Measurements from ENCODE around the gene CTNNA3. TPM values are rescaled to one million over a fixed set of nuclear protein-coding genes. Genes with fewer than 3 reads are reported as not detected.

The CTNNA3 gene
- total RNA-seq, 1 donor from 2014 or later = 6.9 TPM

- DNase-seq (ENCODE audit: low read depth) = no peak
Measured at GRCh38 chr10:66326876-66327275, 1369.1 kb downstream of the CTNNA3 start.

- DNase-seq (ENCODE audit: low read depth) = no peak
Measured at GRCh38 chr10:66322777-66323176, 1373.2 kb downstream of the CTNNA3 start.

- DNase-seq (ENCODE audit: low read depth) = peak; percentile 4
Measured at GRCh38 chr10:66321723-66322665, 1374.0 kb downstream of the CTNNA3 start.

GRCh38 chr10:66318761-66319160 is 1377.2 kb downstream of the CTNNA3 start:
- DNase-seq (ENCODE audit: low read depth) = no peak

GRCh38 chr10:66307826-66308225 is 1388.2 kb downstream of the CTNNA3 start:
- DNase-seq (ENCODE audit: low read depth) = no peak

- DNase-seq (ENCODE audit: low read depth) = no peak
Measured at GRCh38 chr10:66301078-66301477, 1394.9 kb downstream of the CTNNA3 start.

GRCh38 chr10:66295602-66296001 is 1400.4 kb downstream of the CTNNA3 start:
- DNase-seq (ENCODE audit: low read depth) = no peak

- DNase-seq (ENCODE audit: low read depth) = no peak
Measured at GRCh38 chr10:66294538-66294937, 1401.5 kb downstream of the CTNNA3 start.

- no peak for DNase-seq (ENCODE audit: low read depth)
Measured at GRCh38 chr10:66292922-66293321, 1403.1 kb downstream of the CTNNA3 start.

GRCh38 chr10:66292456-66292855 is 1403.5 kb downstream of the CTNNA3 start:
- no peak for DNase-seq (ENCODE audit: low read depth)

- DNase-seq (ENCODE audit: low read depth) = no peak
Measured at GRCh38 chr10:66291133-66291532, 1404.9 kb downstream of the CTNNA3 start.

GRCh38 chr10:66284621-66285020 is 1411.4 kb downstream of the CTNNA3 start:
- no peak for DNase-seq (ENCODE audit: low read depth)

GRCh38 chr10:66283874-66284464 is 1412.0 kb downstream of the CTNNA3 start:
- DNase-seq (ENCODE audit: low read depth) = no peak

- no peak for DNase-seq (ENCODE audit: low read depth)
Measured at GRCh38 chr10:66283064-66283463, 1412.9 kb downstream of the CTNNA3 start.

- no peak for DNase-seq (ENCODE audit: low read depth)
Measured at GRCh38 chr10:66281327-66281726, 1414.7 kb downstream of the CTNNA3 start.

- no peak for DNase-seq (ENCODE audit: low read depth)
Measured at GRCh38 chr10:66277481-66277880, 1418.5 kb downstream of the CTNNA3 start.

GRCh38 chr10:66273966-66274519 is 1422.0 kb downstream of the CTNNA3 start:
- no peak for DNase-seq (ENCODE audit: low read depth)

- DNase-seq (ENCODE audit: low read depth) = no peak
Measured at GRCh38 chr10:66265398-66265797, 1430.6 kb downstream of the CTNNA3 start.

GRCh38 chr10:66259836-66260235 is 1436.2 kb downstream of the CTNNA3 start:
- DNase-seq (ENCODE audit: low read depth) = no peak

GRCh38 chr10:66258693-66259092 is 1437.3 kb downstream of the CTNNA3 start:
- no peak for DNase-seq (ENCODE audit: low read depth)

GRCh38 chr10:66257801-66258200 is 1438.2 kb downstream of the CTNNA3 start:
- no peak for DNase-seq (ENCODE audit: low read depth)

- no peak for DNase-seq (ENCODE audit: low read depth)
Measured at GRCh38 chr10:66252986-66253385, 1443.0 kb downstream of the CTNNA3 start.
